WTC11 (cell line): ENCODE data around the gene MTNR1B. TPM values are rescaled to one million over a fixed set of nuclear protein-coding genes. Genes with fewer than 3 reads are reported as not detected.

Experiments used
- ATAC-seq: fragments of 200-7000 bp; cut with Tn5 transposase; 2 replicates; pipeline ENCODE4 v1.10.0; 2021; ENCODE audit warnings: mild to moderate bottlenecking, moderate library complexity
- CTCF ChIA-PET: fragments of 300-600 bp; sonication (Branson Sonifier 250); formaldehyde crosslinking; loops from one replicate; lab custom pipeline; 2021; ENCODE audit warnings: antibody characterized with exemption; lab: Charles Lee
- POLR2A ChIA-PET: fragments of 350-600 bp; sonication (Branson Sonifier 250); formaldehyde crosslinking; loops from one replicate; lab custom pipeline; 2021; ENCODE audit warnings: antibody characterized with exemption; lab: Charles Lee
- DNase-seq: peaks from one replicate; pipeline ENCODE4 v3.0.0; 2021; ENCODE audit warnings: low spot score
- H3K27ac Mint-ChIP-seq: 2 replicates; pipeline ENCODE4 v1.8.0; 2021; ENCODE audit warnings: mixed read lengths
- H3K27me3 Mint-ChIP-seq: 2 replicates; pipeline ENCODE4 v1.8.0; 2021; ENCODE audit warnings: low read depth, mild to moderate bottlenecking, moderate library complexity, mixed read lengths
- H3K36me3 Mint-ChIP-seq: 2 replicates; pipeline ENCODE4 v1.8.0; 2021; ENCODE audit warnings: mixed read lengths
- H3K4me1 Mint-ChIP-seq: 2 replicates; pipeline ENCODE4 v1.8.0; 2022; ENCODE audit warnings: mixed read lengths
- H3K4me3 Mint-ChIP-seq: 2 replicates; pipeline ENCODE4 v1.8.0; 2021; ENCODE audit warnings: mild to moderate bottlenecking, moderate library complexity, mixed read lengths
- H3K9me3 Mint-ChIP-seq: 2 replicates; pipeline ENCODE4 v1.8.0; 2021; ENCODE audit warnings: mixed read lengths
- ETV6 ChIP-seq: sonication (generic); formaldehyde crosslinking; IDR thresholded peaks from 2 replicates; pipeline ENCODE4 v1.8.1; 2022; ENCODE audit warnings: mild to moderate bottlenecking, missing genetic modification reagents
- FOXP1 ChIP-seq: sonication (generic); formaldehyde crosslinking; IDR thresholded peaks from 2 replicates; pipeline ENCODE4 v1.8.0; 2022; ENCODE audit warnings: missing genetic modification reagents, mild to moderate bottlenecking, moderate library complexity, borderline replicate concordance
- GABPB1 ChIP-seq: sonication (generic); formaldehyde crosslinking; IDR thresholded peaks from 2 replicates; pipeline ENCODE4 v1.8.1; 2023; ENCODE audit warnings: mild to moderate bottlenecking, missing genetic modification reagents
- GRHL2 ChIP-seq: fragments of 250-450 bp; sonication (Bioruptor Pico); IDR thresholded peaks from 2 replicates; pipeline ENCODE4 v1.8.0; 2022; ENCODE audit warnings: mild to moderate bottlenecking, moderate library complexity; ENCODE audit not compliant: insufficient replicate concordance, severe bottlenecking
- JUN ChIP-seq: sonication (generic); formaldehyde crosslinking; IDR thresholded peaks from 2 replicates; pipeline ENCODE4 v1.8.0; 2023; ENCODE audit warnings: mild to moderate bottlenecking, missing genetic modification reagents
- MYBL2 ChIP-seq: sonication (generic); formaldehyde crosslinking; IDR thresholded peaks from 2 replicates; pipeline ENCODE4 v1.8.1; 2023; ENCODE audit warnings: mild to moderate bottlenecking, moderate library complexity, missing genetic modification reagents
- NFATC4 ChIP-seq: fragments of 250-450 bp; sonication (Bioruptor Pico); IDR thresholded peaks from 2 replicates; pipeline ENCODE4 v1.9.0; 2021; ENCODE audit warnings: mild to moderate bottlenecking
- NR1H2 ChIP-seq: sonication (generic); formaldehyde crosslinking; IDR thresholded peaks from 2 replicates; pipeline ENCODE4 v1.9.0; 2021; ENCODE audit warnings: mild to moderate bottlenecking, moderate library complexity, missing genetic modification reagents
- PRDM15 ChIP-seq: sonication (generic); formaldehyde crosslinking; IDR thresholded peaks from 2 replicates; pipeline ENCODE4 v1.8.0; 2022; ENCODE audit warnings: missing genetic modification reagents
- SOX15 ChIP-seq: fragments of 250-450 bp; sonication (Bioruptor Pico); IDR thresholded peaks from 2 replicates; pipeline ENCODE4 v1.9.0; 2021; ENCODE audit warnings: mild to moderate bottlenecking
- ZNF121 ChIP-seq: sonication (generic); formaldehyde crosslinking; IDR thresholded peaks from 2 replicates; pipeline ENCODE4 v1.8.0; 2023; ENCODE audit warnings: missing genetic modification reagents
- ZNF671 ChIP-seq: fragments of 250-450 bp; sonication (Bioruptor Pico); IDR thresholded peaks from 2 replicates; pipeline ENCODE4 v1.8.0; 2021; ENCODE audit warnings: mild to moderate bottlenecking
- total RNA-seq: library from RNA; stranded (reverse); gene quantifications from 3 replicates; pipeline ENCODE4 v1.2.3, GENCODE V29; 2021
- TF ChIP-seq, protein P1 (sequence below): sonication (generic); formaldehyde crosslinking; IDR thresholded peaks from 2 replicates; pipeline ENCODE4 v1.8.0; 2023; ENCODE audit warnings: missing genetic modification reagents
- TF ChIP-seq, protein P2 (sequence below): sonication (generic); formaldehyde crosslinking; IDR thresholded peaks from 2 replicates; pipeline ENCODE4 v1.8.1; 2022; ENCODE audit warnings: low read depth, missing genetic modification reagents, borderline replicate concordance
- TF ChIP-seq, protein P3 (sequence below): sonication (generic); formaldehyde crosslinking; IDR thresholded peaks from 2 replicates; pipeline ENCODE4 v1.8.1; 2023; ENCODE audit warnings: mild to moderate bottlenecking, missing genetic modification reagents, moderate library complexity
- TF ChIP-seq, protein P4 (sequence below): sonication (generic); formaldehyde crosslinking; IDR thresholded peaks from 2 replicates; pipeline ENCODE4 v1.8.0; 2023; ENCODE audit warnings: mild to moderate bottlenecking, missing genetic modification reagents

MTNR1B gene
- total RNA-seq, 1 experiment from 2014 or later, result not detected

GRCh38 chr11:92969293-92969633, 188 bp upstream of the MTNR1B start:
- H3K36me3 Mint-ChIP-seq, result no peaks in the 10 kb centered on the region
- H3K9me3 Mint-ChIP-seq, result no peaks in the 10 kb centered on the region
- peaks cover 4% of the 10 kb centered on the region; the same call in 1 of the 2 replicates for H3K4me1 Mint-ChIP-seq
- H3K4me3 Mint-ChIP-seq, result peak overlapping the region; percentile 78
- ChIA-PET CTCF (interaction anchor here (0.6 to 2.5 kb wide), 5 partner anchors 27 to 145 kb away, joined by 3 to 12 read pairs (median 4); no protein-coding TSS in a partner anchor), POLR2A (no interaction called here)
- peaks cover 59% of the 10 kb centered on the region for H3K27me3 Mint-ChIP-seq
- ATAC-seq, result peak; percentile 71
- no peak overlapping the region for H3K27ac Mint-ChIP-seq
- peak; percentile 21 for DNase-seq
- no peak for TF ChIP-seq FOXP1
- TF ChIP-seq ETV6 (CRISPR knock-in tag), result 0 out of 2 replicates have a peak, but pooled peaks have one; percentile 18
- TF ChIP-seq, protein P1, sequence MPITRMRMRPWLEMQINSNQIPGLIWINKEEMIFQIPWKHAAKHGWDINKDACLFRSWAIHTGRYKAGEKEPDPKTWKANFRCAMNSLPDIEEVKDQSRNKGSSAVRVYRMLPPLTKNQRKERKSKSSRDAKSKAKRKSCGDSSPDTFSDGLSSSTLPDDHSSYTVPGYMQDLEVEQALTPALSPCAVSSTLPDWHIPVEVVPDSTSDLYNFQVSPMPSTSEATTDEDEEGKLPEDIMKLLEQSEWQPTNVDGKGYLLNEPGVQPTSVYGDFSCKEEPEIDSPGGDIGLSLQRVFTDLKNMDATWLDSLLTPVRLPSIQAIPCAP, result peak; percentile 7; the same call in 1 of the 2 replicates
- TF ChIP-seq ZNF121 (CRISPR knock-in tag), result 0 out of 2 replicates have a peak, but pooled peaks have one; percentile 54
- TF ChIP-seq, all 79 proteins: peak for 3

GRCh38 chr11:92972248-92972647, 2.8 kb downstream of the MTNR1B start:
- TF ChIP-seq JUN (CRISPR knock-in tag) (no peak), NFATC4 (no peak), NR1H2 (CRISPR knock-in tag) (no peak), SOX15 (CRISPR knock-in tag) (no peak), GRHL2 (CRISPR knock-in tag) (no peak), ZNF671 (no peak), ZNF121 (CRISPR knock-in tag) (no peak), MYBL2 (CRISPR knock-in tag) (no peak), GABPB1 (CRISPR knock-in tag) (no peak), PRDM15 (CRISPR knock-in tag) (no peak)
- TF ChIP-seq, protein P2, sequence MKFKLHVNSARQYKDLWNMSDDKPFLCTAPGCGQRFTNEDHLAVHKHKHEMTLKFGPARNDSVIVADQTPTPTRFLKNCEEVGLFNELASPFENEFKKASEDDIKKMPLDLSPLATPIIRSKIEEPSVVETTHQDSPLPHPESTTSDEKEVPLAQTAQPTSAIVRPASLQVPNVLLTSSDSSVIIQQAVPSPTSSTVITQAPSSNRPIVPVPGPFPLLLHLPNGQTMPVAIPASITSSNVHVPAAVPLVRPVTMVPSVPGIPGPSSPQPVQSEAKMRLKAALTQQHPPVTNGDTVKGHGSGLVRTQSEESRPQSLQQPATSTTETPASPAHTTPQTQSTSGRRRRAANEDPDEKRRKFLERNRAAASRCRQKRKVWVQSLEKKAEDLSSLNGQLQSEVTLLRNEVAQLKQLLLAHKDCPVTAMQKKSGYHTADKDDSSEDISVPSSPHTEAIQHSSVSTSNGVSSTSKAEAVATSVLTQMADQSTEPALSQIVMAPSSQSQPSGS, result no peak
- TF ChIP-seq, protein P3, sequence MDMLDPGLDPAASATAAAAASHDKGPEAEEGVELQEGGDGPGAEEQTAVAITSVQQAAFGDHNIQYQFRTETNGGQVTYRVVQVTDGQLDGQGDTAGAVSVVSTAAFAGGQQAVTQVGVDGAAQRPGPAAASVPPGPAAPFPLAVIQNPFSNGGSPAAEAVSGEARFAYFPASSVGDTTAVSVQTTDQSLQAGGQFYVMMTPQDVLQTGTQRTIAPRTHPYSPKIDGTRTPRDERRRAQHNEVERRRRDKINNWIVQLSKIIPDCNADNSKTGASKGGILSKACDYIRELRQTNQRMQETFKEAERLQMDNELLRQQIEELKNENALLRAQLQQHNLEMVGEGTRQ (CRISPR knock-in tag), result no peak
- TF ChIP-seq, protein P1, result no peak
- TF ChIP-seq, protein P4, sequence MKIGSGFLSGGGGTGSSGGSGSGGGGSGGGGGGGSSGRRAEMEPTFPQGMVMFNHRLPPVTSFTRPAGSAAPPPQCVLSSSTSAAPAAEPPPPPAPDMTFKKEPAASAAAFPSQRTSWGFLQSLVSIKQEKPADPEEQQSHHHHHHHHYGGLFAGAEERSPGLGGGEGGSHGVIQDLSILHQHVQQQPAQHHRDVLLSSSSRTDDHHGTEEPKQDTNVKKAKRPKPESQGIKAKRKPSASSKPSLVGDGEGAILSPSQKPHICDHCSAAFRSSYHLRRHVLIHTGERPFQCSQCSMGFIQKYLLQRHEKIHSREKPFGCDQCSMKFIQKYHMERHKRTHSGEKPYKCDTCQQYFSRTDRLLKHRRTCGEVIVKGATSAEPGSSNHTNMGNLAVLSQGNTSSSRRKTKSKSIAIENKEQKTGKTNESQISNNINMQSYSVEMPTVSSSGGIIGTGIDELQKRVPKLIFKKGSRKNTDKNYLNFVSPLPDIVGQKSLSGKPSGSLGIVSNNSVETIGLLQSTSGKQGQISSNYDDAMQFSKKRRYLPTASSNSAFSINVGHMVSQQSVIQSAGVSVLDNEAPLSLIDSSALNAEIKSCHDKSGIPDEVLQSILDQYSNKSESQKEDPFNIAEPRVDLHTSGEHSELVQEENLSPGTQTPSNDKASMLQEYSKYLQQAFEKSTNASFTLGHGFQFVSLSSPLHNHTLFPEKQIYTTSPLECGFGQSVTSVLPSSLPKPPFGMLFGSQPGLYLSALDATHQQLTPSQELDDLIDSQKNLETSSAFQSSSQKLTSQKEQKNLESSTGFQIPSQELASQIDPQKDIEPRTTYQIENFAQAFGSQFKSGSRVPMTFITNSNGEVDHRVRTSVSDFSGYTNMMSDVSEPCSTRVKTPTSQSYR (CRISPR knock-in tag), result no peak
- TF ChIP-seq, all 79 proteins: peak for 0
- H3K4me3 Mint-ChIP-seq, result no peak overlapping the region
- peaks cover 4% of the 10 kb centered on the region; the same call in 1 of the 2 replicates for H3K4me1 Mint-ChIP-seq
- ChIA-PET POLR2A (no interaction called here), CTCF (no interaction called here)
- DNase-seq (no peak), ATAC-seq (no peak)
- peaks cover 55% of the 10 kb centered on the region for H3K27me3 Mint-ChIP-seq
- no peaks in the 10 kb centered on the region for H3K9me3 Mint-ChIP-seq
- H3K27ac Mint-ChIP-seq, result no peak overlapping the region
- H3K36me3 Mint-ChIP-seq, result no peaks in the 10 kb centered on the region
